ENCODE results near the gene OR11A1.

The OR11A1 gene

GRCh38 chr6:29501106-29501505 is 44.2 kb upstream of the OR11A1 start:
- H3K4me1 ChIP-seq: no peaks in the 10 kb centered on the region
- H3K4me3 ChIP-seq (ENCODE audit: low read depth, low read length): no peak overlapping the region
- H3K36me3 ChIP-seq: no peaks in the 10 kb centered on the region
- no peaks in the 10 kb centered on the region for H3K27me3 ChIP-seq
- no peaks in the 10 kb centered on the region for H3K9me3 ChIP-seq
- no peak for TF ChIP-seq CTCF (IDR thresholded peaks at IDR 0.05; ENCODE audit: low read depth, low read length)
- DNase-seq: no peak

- Histone ChIP-seq H3K36me3 (no peaks in the 10 kb centered on the region), H3K4me1 (no peaks in the 10 kb centered on the region), H3K9me3 (no peaks in the 10 kb centered on the region), H3K4me3 (ENCODE audit: low read depth, low read length) (no peak overlapping the region), H3K27me3 (no peaks in the 10 kb centered on the region)
- DNase-seq: no peak
- no peak for TF ChIP-seq CTCF (IDR thresholded peaks at IDR 0.05; ENCODE audit: low read depth, low read length)
Observed at GRCh38 chr6:29500594-29500993, 43.7 kb upstream of the OR11A1 start.

- no peak for DNase-seq
- H3K4me1 ChIP-seq: no peaks in the 10 kb centered on the region
- no peaks in the 10 kb centered on the region for H3K9me3 ChIP-seq
- no peak for TF ChIP-seq CTCF (IDR thresholded peaks at IDR 0.05; ENCODE audit: low read depth, low read length)
- H3K27me3 ChIP-seq: no peaks in the 10 kb centered on the region
- no peaks in the 10 kb centered on the region for H3K36me3 ChIP-seq
- H3K4me3 ChIP-seq (ENCODE audit: low read depth, low read length): no peak overlapping the region
Observed at GRCh38 chr6:29499704-29500103, 42.8 kb upstream of the OR11A1 start.

- Histone ChIP-seq H3K9me3 (no peaks in the 10 kb centered on the region), H3K36me3 (no peaks in the 10 kb centered on the region), H3K4me1 (no peaks in the 10 kb centered on the region), H3K4me3 (ENCODE audit: low read depth, low read length) (no peak overlapping the region), H3K27me3 (no peaks in the 10 kb centered on the region)
- DNase-seq: no peak
- TF ChIP-seq CTCF (IDR thresholded peaks at IDR 0.05; ENCODE audit: low read depth, low read length): no peak
Observed at GRCh38 chr6:29496961-29497360, 40.1 kb upstream of the OR11A1 start.

- H3K9me3 ChIP-seq: no peaks in the 10 kb centered on the region
- no peak for TF ChIP-seq CTCF (IDR thresholded peaks at IDR 0.05; ENCODE audit: low read depth, low read length)
- no peaks in the 10 kb centered on the region for H3K36me3 ChIP-seq
- no peak overlapping the region for H3K4me3 ChIP-seq (ENCODE audit: low read depth, low read length)
- DNase-seq: no peak
- no peaks in the 10 kb centered on the region for H3K27me3 ChIP-seq
- no peaks in the 10 kb centered on the region for H3K4me1 ChIP-seq
Observed at GRCh38 chr6:29495571-29495970, 38.7 kb upstream of the OR11A1 start.

GRCh38 chr6:29494131-29494530 is 37.3 kb upstream of the OR11A1 start:
- no peak for DNase-seq
- Histone ChIP-seq H3K4me1 (no peaks in the 10 kb centered on the region), H3K36me3 (no peaks in the 10 kb centered on the region), H3K4me3 (ENCODE audit: low read depth, low read length) (no peak overlapping the region), H3K27me3 (no peaks in the 10 kb centered on the region), H3K9me3 (no peaks in the 10 kb centered on the region)
- no peak for TF ChIP-seq CTCF (IDR thresholded peaks at IDR 0.05; ENCODE audit: low read depth, low read length)
